ENCODE results near the gene SPEM3.

SPEM3 gene

GRCh38 chr17:7423679-7424078 is 5.0 kb upstream of the SPEM3 start:
- DNase-seq: no peak

- DNase-seq: no peak
Measured at GRCh38 chr17:7425316-7425715, 3.3 kb upstream of the SPEM3 start, which contains the start of gene SPEM2. TSS of gene SPEM2 (plus strand) at chr17:7425616. CDS start at chr17:7425689, 73 bp downstream.

DNA sequence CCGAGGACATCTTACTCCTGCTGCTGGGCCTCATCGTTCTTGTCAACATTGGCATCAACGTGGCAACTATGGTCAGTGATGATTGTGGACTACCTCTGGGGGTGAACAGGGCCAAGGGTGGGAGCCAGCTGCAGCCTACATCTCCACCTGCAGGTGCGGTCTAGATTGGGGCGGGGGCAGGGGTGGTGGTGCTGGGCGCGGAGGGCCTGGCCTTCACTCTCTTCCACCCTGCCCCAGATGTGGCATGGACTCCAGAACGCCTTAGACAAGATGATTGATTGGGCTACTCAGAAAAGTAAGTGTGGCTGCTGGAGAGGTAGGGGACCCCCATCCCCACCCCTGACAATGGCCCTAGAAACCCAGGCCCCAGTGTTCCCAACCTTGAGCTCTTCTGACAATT is 2.9 kb upstream of the SPEM3 start:
- no peak for DNase-seq

GRCh38 chr17:7426203-7426863 is 2.3 kb upstream of the SPEM3 start:
- no peak for DNase-seq

GRCh38 chr17:7426896-7427489 is 1.7 kb upstream of the SPEM3 start:
- DNase-seq: no peak

- no peak for DNase-seq
Measured at GRCh38 chr17:7427549-7427948, 1.1 kb upstream of the SPEM3 start.

DNA sequence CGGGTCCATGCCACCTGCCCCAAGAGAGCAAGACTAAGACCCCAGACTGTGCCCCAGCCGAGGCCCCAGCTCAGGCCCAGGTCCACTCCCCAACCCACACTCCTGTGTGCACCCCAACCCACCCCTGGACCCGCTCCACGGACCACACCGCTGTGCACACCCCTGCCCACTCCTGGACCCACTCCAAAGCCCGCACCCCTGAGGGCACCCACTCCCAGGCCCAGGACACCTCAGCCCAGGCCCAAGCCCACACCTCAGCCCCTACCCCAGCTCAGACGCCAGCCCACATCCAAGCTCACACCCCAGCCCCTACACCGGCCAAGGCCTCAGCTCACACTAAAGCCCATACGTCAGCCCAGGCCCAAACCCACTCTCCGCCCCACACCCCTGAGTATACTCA is 1.1 kb downstream of the SPEM3 start:
- no peak for DNase-seq

- DNase-seq: no peak
Measured at GRCh38 chr17:7431231-7431630, 2.6 kb downstream of the SPEM3 start.

DNA sequence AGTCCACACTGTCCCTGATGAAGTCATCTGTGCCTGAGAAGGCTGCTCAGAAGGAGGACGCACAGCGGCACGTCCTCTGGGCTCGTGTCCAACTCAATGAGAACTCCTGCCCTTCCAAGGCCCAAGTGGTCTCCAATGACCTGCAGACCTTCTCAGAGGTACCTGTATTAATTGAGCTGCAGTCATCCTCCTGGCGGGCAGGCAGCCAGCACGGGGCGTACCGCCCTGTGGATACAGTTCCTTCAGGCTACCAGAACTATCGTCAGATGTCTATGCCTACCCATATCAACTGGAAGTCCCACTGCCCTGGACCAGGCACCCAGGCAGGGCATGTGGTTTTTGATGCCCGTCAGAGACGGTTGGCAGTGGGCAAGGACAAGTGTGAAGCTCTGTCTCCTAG is 3.6 kb downstream of the SPEM3 start:
- no peak for DNase-seq

GRCh38 chr17:7435676-7436555 is 7.3 kb downstream of the SPEM3 start:
- DNase-seq: no peak

- peak; percentile 76 for DNase-seq
Measured at GRCh38 chr17:7436556-7437368, 8.1 kb downstream of the SPEM3 start.

- no peak for DNase-seq
Measured at GRCh38 chr17:7437369-7437863, 8.8 kb downstream of the SPEM3 start.

GRCh38 chr17:7437950-7438614 is 9.4 kb downstream of the SPEM3 start:
- DNase-seq: peak; percentile 69

GRCh38 chr17:7438656-7439460 is 10.2 kb downstream of the SPEM3 start:
- no peak for DNase-seq

DNA sequence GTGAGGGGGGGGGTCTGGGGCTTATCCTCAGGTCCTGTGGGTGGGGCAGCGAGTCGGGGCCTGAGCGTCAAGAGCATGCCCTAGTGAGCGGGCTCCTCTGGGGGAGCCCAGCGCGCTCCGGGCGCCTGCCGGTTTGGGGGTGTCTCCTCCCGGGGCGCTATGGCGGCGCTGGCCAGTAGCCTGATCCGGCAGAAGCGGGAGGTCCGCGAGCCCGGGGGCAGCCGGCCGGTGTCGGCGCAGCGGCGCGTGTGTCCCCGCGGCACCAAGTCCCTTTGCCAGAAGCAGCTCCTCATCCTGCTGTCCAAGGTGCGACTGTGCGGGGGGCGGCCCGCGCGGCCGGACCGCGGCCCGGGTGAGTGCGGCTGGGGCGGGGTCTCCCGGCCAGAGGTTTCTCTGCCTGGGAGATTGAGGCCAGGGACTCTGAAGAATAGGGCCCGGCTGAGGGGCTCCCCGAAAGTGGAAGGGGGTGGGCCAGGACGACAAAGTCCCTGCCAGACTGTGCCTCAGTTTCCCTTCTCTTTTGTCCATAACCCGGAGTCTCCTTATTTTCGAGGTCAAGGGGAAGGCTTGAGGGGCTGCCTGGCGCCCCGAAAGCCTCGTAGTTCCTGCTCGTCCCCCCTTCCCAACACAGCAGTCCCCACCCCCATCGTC is 10.9 kb downstream of the SPEM3 start, which contains the start of gene FGF11:
TSS of gene FGF11 (plus strand) at position 51 of the 651 bp plus-strand sequence. CDS start at position 160, 109 bp downstream.
- DNase-seq: no peak

- DNase-seq: peak; percentile 74
Measured at GRCh38 chr17:7440113-7440833, 11.6 kb downstream of the SPEM3 start.

DNA sequence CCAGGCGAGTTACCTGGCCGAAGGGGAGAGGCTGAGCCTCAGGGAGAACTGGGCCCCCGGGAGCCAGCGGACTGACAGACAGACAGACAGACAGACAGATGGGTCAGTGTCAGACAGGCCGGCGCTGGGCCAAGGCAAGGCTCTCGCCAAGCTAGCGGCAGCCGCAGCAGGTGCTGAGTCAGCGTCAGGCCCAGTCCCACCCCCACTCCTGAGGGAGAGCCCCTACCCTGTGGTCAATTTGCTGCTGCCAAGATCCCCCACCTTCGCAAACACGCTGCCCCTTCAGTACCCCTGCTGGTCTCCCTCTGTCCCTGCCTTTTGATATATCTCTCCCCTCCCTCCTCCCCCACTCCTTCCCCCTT is 12.2 kb downstream of the SPEM3 start:
- DNase-seq: peak; percentile 78

GRCh38 chr17:7441266-7441665 is 12.6 kb downstream of the SPEM3 start:
- no peak for DNase-seq

- no peak for DNase-seq
Measured at GRCh38 chr17:7442142-7442541, 13.5 kb downstream of the SPEM3 start.
